Liver (tissue), 9 donors: ENCODE data around the gene CAMK1D. TPM values are rescaled to one million over a fixed set of nuclear protein-coding genes. Genes with fewer than 3 reads are reported as not detected.
A peak's percentile ranks its signal among the peaks of the same experiment; 100 is the strongest.

Experiments
- DNase-seq: peaks from one replicate; pipeline ENCODE4 v3.0.0-alpha.2; 2017; ENCODE audit warnings: low spot score
- H3K27ac ChIP-seq, 2 donors: one replicate each; pipeline ENCODE4 v1.7.0; 2013; ENCODE audit warnings: inconsistent platforms in 2 of 2, low read length in 2 of 2, control low read depth in 1 of 2, low read depth in 1 of 2, mild to moderate bottlenecking in 1 of 2
- H3K27me3 ChIP-seq, 4 donors: one replicate each; pipeline versions ENCODE4 v1.6.1 to v1.7.0; 2013; ENCODE audit warnings: low read length in 3 of 4, inconsistent platforms in 1 of 4, mild to moderate bottlenecking in 1 of 4, moderate library complexity in 1 of 4; ENCODE audit not compliant: control insufficient read depth in 4 of 4, insufficient read depth in 4 of 4
- H3K36me3 ChIP-seq, 4 donors: one replicate each; pipeline versions ENCODE4 v1.6.1 to v1.7.0; 2013; ENCODE audit warnings: low read length in 3 of 4, mild to moderate bottlenecking in 3 of 4, low read depth in 1 of 4, moderate library complexity in 1 of 4; ENCODE audit not compliant: control insufficient read depth in 4 of 4, insufficient read depth in 3 of 4
- H3K4me1 ChIP-seq, 4 donors: one replicate each; pipeline versions ENCODE4 v1.6.1 to v1.7.0; 2013; ENCODE audit warnings: low read length in 3 of 4, mild to moderate bottlenecking in 3 of 4, moderate library complexity in 1 of 4; ENCODE audit not compliant: control insufficient read depth in 4 of 4, insufficient read depth in 4 of 4
- H3K4me3 ChIP-seq, 3 donors: one replicate each; pipeline versions ENCODE4 v1.6.1 to v1.7.0; 2013; ENCODE audit warnings: low read length in 3 of 3, control low read depth in 1 of 3, low read depth in 1 of 3, mild to moderate bottlenecking in 1 of 3
- H3K9ac ChIP-seq, 2 donors: one replicate each; pipeline ENCODE4 v1.7.0; 2013; ENCODE audit warnings: low read length in 2 of 2, mild to moderate bottlenecking in 2 of 2, moderate library complexity in 2 of 2, control low read depth in 1 of 2, low read depth in 1 of 2
- H3K9me3 ChIP-seq, 4 donors: one replicate each; pipeline versions ENCODE4 v1.6.1 to v1.7.0; 2013; ENCODE audit warnings: low read length in 3 of 4; ENCODE audit not compliant: control insufficient read depth in 4 of 4
- EGR1 ChIP-seq, 2 donors: IDR thresholded peaks; 2 replicates each; pipeline ENCODE4 v1.6.1; 2016 to 2018; ENCODE audit warnings: antibody characterized with exemption in 2 of 2, low read depth in 2 of 2
- FOXA1 ChIP-seq: IDR thresholded peaks from 2 replicates; pipeline ENCODE4 v1.6.1; 2016; ENCODE audit warnings: antibody characterized with exemption
- HNF4A ChIP-seq, 2 donors: conservative IDR thresholded peaks; 2 replicates each; pipeline ENCODE4 v1.6.1; 2016; ENCODE audit warnings: antibody characterized with exemption in 2 of 2, mild to moderate bottlenecking in 2 of 2
- HNF4G ChIP-seq: IDR thresholded peaks from 2 replicates; pipeline ENCODE4 v1.6.1; 2016; ENCODE audit warnings: antibody characterized with exemption
- RAD21 ChIP-seq, 2 donors: IDR thresholded peaks; 2 replicates each; pipeline ENCODE4 v1.6.1; 2016; ENCODE audit warnings: antibody characterized with exemption in 2 of 2, mild to moderate bottlenecking in 2 of 2
- SP1 ChIP-seq: IDR thresholded peaks from 2 replicates; pipeline ENCODE4 v1.6.1; 2018; ENCODE audit warnings: antibody characterized with exemption, mild to moderate bottlenecking
- TAF1 ChIP-seq: conservative IDR thresholded peaks from 2 replicates; pipeline ENCODE4 v1.6.1; 2016; ENCODE audit warnings: antibody characterized with exemption, mild to moderate bottlenecking
- YY1 ChIP-seq: IDR thresholded peaks from 2 replicates; pipeline ENCODE4 v1.6.1; 2016; ENCODE audit warnings: antibody characterized with exemption, mild to moderate bottlenecking
- WGBS: extraction: QIAGEN DNeasy Blood & Tissue Kit; methylation state at CpG from one replicate; pipeline ENCODE4 v1.1.7; 2013; 5-methylcytosine and 5-hydroxymethylcytosine counted together
- polyA plus RNA-seq, 2 donors: library from polyadenylated mRNA; stranded (reverse) in 1 of 2; unstranded in 1 of 2; fragments of 200-250 nt in 1 of 2; fragments of >200 nt in 1 of 2; fragmentation: Nextera tagmentation in 1 of 2; extraction: Ambion mirVana in 1 of 2; gene quantifications; one replicate each; pipeline versions ENCODE4 v1.2.1 to v1.2.3, GENCODE V29; 2013 to 2015
- total RNA-seq, 2 donors: library from RNA; depleted of rRNA; stranded (reverse); fragments of >200 nt; gene quantifications; one replicate each; pipeline ENCODE4 v1.2.3, GENCODE V29; 2014
- TF ChIP-seq, protein P1 (sequence below): IDR thresholded peaks from 2 replicates; pipeline ENCODE4 v1.6.1; 2016; ENCODE audit warnings: antibody characterized with exemption, mild to moderate bottlenecking
- TF ChIP-seq, protein P2 (sequence below): IDR thresholded peaks from 2 replicates; pipeline ENCODE4 v1.6.1; 2016; ENCODE audit warnings: antibody characterized with exemption
- TF ChIP-seq, protein P3 (sequence below): fragments of 150-350 bp; IDR thresholded peaks from 2 replicates; pipeline ENCODE4 v1.5.1; 2017; ENCODE audit warnings: improper control_type of control experiment, low read depth, low read length; ENCODE audit not compliant: missing input control
- TF ChIP-seq, protein P4 (sequence below): IDR thresholded peaks from 2 replicates; pipeline ENCODE4 v1.6.1; 2016; ENCODE audit warnings: antibody characterized with exemption
- donor health status: healthy.
- donor health status: healthy.
- donor health status: healthy.
- donor health status: healthy.
- donor health status: healthy.

The CAMK1D gene
- total and polyA plus RNA-seq, 4 donors = 2.7 to 10.1 (median 4.2) TPM

DNA sequence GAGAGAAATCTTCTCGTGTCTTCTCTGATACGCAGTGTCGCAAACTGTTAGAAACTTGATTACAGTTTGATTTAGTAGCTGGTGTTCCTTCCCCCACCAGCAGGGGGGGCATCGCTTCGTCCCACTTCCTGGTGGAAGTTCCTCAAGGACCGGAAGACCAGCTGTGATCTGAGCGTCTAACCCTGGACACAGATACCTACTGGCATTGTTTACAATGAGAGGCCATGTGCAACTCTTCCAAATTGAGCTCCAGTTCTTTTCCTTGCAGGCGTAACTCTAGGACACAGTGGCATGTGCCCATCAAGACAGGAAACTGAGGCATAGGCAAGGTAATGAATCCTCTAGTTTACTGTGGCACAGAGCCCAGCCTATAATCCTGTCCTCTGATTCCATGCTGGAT is 433.2 kb downstream of the CAMK1D start:
- no peak for TF ChIP-seq EGR1 (IDR thresholded peaks at IDR 0.05; ENCODE audit: low read depth in 2 of 2)
- TF ChIP-seq, protein P1, sequence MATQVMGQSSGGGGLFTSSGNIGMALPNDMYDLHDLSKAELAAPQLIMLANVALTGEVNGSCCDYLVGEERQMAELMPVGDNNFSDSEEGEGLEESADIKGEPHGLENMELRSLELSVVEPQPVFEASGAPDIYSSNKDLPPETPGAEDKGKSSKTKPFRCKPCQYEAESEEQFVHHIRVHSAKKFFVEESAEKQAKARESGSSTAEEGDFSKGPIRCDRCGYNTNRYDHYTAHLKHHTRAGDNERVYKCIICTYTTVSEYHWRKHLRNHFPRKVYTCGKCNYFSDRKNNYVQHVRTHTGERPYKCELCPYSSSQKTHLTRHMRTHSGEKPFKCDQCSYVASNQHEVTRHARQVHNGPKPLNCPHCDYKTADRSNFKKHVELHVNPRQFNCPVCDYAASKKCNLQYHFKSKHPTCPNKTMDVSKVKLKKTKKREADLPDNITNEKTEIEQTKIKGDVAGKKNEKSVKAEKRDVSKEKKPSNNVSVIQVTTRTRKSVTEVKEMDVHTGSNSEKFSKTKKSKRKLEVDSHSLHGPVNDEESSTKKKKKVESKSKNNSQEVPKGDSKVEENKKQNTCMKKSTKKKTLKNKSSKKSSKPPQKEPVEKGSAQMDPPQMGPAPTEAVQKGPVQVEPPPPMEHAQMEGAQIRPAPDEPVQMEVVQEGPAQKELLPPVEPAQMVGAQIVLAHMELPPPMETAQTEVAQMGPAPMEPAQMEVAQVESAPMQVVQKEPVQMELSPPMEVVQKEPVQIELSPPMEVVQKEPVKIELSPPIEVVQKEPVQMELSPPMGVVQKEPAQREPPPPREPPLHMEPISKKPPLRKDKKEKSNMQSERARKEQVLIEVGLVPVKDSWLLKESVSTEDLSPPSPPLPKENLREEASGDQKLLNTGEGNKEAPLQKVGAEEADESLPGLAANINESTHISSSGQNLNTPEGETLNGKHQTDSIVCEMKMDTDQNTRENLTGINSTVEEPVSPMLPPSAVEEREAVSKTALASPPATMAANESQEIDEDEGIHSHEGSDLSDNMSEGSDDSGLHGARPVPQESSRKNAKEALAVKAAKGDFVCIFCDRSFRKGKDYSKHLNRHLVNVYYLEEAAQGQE = no peak
- TF ChIP-seq TAF1 = no peak
- TF ChIP-seq, protein P2, sequence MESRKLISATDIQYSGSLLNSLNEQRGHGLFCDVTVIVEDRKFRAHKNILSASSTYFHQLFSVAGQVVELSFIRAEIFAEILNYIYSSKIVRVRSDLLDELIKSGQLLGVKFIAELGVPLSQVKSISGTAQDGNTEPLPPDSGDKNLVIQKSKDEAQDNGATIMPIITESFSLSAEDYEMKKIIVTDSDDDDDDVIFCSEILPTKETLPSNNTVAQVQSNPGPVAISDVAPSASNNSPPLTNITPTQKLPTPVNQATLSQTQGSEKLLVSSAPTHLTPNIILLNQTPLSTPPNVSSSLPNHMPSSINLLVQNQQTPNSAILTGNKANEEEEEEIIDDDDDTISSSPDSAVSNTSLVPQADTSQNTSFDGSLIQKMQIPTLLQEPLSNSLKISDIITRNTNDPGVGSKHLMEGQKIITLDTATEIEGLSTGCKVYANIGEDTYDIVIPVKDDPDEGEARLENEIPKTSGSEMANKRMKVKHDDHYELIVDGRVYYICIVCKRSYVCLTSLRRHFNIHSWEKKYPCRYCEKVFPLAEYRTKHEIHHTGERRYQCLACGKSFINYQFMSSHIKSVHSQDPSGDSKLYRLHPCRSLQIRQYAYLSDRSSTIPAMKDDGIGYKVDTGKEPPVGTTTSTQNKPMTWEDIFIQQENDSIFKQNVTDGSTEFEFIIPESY = no peak
- TF ChIP-seq SP1 = no peak
- no peak for TF ChIP-seq FOXA1
- TF ChIP-seq HNF4A (conservative IDR thresholded peaks at IDR 0.05) = no peak
- TF ChIP-seq, protein P3, sequence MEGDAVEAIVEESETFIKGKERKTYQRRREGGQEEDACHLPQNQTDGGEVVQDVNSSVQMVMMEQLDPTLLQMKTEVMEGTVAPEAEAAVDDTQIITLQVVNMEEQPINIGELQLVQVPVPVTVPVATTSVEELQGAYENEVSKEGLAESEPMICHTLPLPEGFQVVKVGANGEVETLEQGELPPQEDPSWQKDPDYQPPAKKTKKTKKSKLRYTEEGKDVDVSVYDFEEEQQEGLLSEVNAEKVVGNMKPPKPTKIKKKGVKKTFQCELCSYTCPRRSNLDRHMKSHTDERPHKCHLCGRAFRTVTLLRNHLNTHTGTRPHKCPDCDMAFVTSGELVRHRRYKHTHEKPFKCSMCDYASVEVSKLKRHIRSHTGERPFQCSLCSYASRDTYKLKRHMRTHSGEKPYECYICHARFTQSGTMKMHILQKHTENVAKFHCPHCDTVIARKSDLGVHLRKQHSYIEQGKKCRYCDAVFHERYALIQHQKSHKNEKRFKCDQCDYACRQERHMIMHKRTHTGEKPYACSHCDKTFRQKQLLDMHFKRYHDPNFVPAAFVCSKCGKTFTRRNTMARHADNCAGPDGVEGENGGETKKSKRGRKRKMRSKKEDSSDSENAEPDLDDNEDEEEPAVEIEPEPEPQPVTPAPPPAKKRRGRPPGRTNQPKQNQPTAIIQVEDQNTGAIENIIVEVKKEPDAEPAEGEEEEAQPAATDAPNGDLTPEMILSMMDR = peak; percentile 69
- peak; percentile 79 to 89 for TF ChIP-seq RAD21 (IDR thresholded peaks at IDR 0.05)
- Histone ChIP-seq H3K36me3 (no peaks in the 10 kb centered on the region), H3K27me3 (no peaks in the 10 kb centered on the region), H3K4me1 (no peaks in the 10 kb centered on the region), H3K9me3 (no peaks in the 10 kb centered on the region), H3K9ac (no peak overlapping the region), H3K27ac (no peak overlapping the region), H3K4me3 (no peak overlapping the region)
- DNase-seq = peak; percentile 61
- WGBS = 45% methylated on average over 8 of the region's 8 CpGs

DNA sequence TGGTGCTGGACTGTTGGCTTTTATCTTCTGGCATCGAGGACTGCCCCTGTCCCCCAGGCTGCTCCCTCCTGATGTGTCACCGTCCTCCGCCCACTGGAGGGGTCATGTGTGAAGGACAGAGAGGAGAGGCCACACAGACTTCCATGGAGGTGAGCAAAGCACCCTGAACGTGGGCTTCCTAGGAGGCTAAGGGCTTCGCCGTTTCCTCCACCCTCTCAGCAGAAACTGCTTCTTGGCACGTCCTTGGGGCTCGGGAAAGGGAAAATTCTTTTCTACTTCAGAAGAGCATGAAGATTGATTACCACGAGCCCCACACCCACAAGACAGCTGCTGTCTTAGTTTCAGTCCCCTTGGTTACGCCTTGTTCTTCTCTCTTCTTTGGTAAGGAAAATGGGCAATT is 433.9 kb downstream of the CAMK1D start:
- 92% methylated on average over 10 of the region's 10 CpGs for WGBS
- Histone ChIP-seq H3K4me3 (no peak overlapping the region), H3K4me1 (no peaks in the 10 kb centered on the region), H3K9me3 (no peaks in the 10 kb centered on the region), H3K9ac (no peak overlapping the region), H3K27me3 (no peaks in the 10 kb centered on the region), H3K27ac (no peak overlapping the region), H3K36me3 (no peaks in the 10 kb centered on the region)
- TF ChIP-seq, protein P3 = no peak
- TF ChIP-seq HNF4G (no peak), YY1 (no peak)
- TF ChIP-seq, protein P4, sequence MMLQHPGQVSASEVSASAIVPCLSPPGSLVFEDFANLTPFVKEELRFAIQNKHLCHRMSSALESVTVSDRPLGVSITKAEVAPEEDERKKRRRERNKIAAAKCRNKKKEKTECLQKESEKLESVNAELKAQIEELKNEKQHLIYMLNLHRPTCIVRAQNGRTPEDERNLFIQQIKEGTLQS = no peak
- no peak for DNase-seq
